ENCODE measurements around the gene ITPA. TPM values are rescaled to one million over a fixed set of nuclear protein-coding genes. Genes with fewer than 3 reads are reported as not detected.
A peak's percentile ranks its signal among the peaks of the same experiment; 100 is the strongest.

ITPA gene
- 10 to 100 TPM; 38.2 to 42.1 TPM for total RNA-seq

DNA sequence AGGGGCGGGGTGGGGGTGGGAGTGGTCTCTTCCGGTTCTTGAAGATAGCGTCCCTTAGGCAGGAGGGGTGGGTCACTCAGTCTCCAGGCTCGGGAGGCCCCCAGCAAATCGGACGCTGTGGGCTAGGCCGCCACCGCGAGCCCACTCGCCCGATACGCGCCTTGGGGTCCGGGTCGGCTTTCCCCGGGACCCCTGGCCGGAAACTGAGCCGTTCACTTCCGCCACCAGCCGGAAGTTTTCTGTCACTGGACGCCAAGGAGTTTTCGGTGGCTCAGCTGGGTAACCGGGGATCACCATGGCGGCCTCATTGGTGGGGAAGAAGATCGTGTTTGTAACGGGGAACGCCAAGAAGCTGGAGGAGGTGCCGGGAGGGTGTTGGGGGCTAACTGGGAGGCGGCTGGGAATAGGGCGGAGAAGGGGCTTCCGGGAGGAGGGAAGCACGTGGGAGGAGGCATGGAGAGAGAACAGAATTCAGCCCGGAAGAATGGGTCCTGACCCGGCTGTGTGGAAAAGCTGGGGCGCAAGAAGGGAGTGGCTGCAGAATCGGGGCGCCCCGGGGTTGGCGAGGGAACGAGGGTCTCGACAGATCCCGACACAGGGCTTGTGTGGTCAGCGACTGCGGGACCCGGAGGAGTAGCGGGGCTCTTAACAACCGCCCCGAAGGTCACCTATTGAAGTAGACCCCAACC, at the start of gene ITPA:
ITPA (plus strand) TSS at position 242 of the 689 bp plus-strand sequence; CDS start at position 296, 54 bp downstream.
- Mint-ChIP-seq H3K9me3 (no peaks in the 10 kb centered on the region), H3K36me3 (ENCODE audit: low read depth) (peaks cover 16% of the 10 kb centered on the region), H3K4me3 (peak within 1 kb of the TSS; percentile 97), H3K27me3 (ENCODE audit: low read depth) (no peaks in the 10 kb centered on the region), H3K27ac (peak within 1 kb of the TSS; percentile 90), H3K4me1 (ENCODE audit: low read depth) (peaks cover 26% of the 10 kb centered on the region)
- intact Hi-C loops (cut with micrococcal nuclease): loop anchor here (1.0 kb wide), 1 partner anchor 199 kb away; no protein-coding TSS in a partner anchor
- CTCF ChIA-PET: interaction anchor here (0.6 to 3.5 kb wide), 5 partner anchors 9 to 558 kb away, joined by 3 to 17 read pairs (median 4); partner anchors contain the start of gene ADISSP
- DNase-seq: peak; percentile 77

DNA sequence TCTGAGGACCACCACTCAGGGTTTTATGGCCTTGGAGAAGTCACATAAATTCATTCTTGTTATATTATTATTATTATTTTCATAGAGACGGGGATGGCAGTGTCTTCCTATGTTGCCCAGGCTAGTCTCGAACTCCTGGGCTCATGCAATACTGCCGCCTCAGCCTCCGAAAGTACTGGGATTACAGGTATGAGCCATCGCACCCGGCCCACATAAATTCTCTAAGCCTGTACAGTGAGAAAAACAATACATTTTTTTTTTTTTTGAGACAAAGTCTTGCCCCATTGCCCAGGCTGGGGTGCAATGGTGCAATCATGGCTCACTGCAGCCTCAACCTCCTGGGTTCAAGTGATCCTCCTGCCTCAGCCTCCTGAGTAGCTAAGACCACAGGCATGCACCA, 48.9 kb upstream of the ITPA start:
- H3K4me1 Mint-ChIP-seq (ENCODE audit: low read depth): peaks cover 35% of the 10 kb centered on the region
- intact Hi-C loops (cut with micrococcal nuclease): no loop called here
- peaks cover 4% of the 10 kb centered on the region for H3K36me3 Mint-ChIP-seq (ENCODE audit: low read depth)
- no peak overlapping the region for H3K27ac Mint-ChIP-seq
- H3K27me3 Mint-ChIP-seq (ENCODE audit: low read depth): no peaks in the 10 kb centered on the region
- DNase-seq: no peak
- CTCF ChIA-PET: interaction anchor here (1.2 kb wide), 1 partner anchor 59 kb away, joined by 5 read pairs; no protein-coding TSS in a partner anchor
- no peak overlapping the region for H3K4me3 Mint-ChIP-seq
- no peaks in the 10 kb centered on the region for H3K9me3 Mint-ChIP-seq

DNA sequence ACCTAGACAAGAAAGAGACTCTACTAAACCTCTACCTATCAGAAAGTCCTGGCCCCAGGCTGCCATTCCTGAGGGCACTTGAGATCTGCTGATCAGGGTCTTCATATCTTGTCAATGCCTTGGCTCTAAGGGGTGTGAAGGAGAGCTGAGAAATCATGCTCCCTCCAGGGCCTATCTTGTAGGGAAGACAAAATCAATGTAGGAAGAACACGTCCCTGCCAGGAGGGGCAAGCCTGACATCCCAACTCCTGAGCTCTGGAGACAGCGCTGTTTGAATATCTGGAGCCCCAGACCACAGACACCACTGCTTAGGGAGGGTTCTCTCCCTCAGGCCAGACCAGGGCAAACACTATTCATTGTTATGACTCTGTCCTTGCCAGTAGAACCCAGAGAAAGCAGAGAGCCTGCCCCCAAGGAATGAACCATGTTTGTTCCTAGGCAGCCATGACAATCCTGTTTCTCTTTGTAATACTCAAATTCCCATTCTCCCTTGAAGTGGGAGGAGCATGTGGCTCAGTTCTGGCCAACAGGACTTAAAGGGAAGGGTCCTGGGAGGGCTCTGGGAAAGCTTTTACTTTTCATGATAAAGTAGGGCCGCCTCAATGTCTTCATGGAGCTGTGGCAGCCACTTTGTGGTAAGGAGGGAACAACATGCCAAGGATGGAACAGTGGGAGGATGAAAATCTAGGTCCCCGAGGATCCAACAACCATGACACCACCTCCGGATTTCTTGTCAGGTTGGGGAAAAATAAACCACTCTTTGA, 47.8 kb upstream of the ITPA start:
- DNase-seq: no peak
- H3K9me3 Mint-ChIP-seq: no peaks in the 10 kb centered on the region
- CTCF ChIA-PET: interaction anchor here (1.2 to 2.0 kb wide), 2 partner anchors 45 to 58 kb away, joined by 5 to 6 read pairs; no protein-coding TSS in a partner anchor
- no peaks in the 10 kb centered on the region for H3K27me3 Mint-ChIP-seq (ENCODE audit: low read depth)
- intact Hi-C loops (cut with micrococcal nuclease): no loop called here
- H3K27ac Mint-ChIP-seq: peak overlapping the region; percentile 46
- peaks cover 25% of the 10 kb centered on the region for H3K4me1 Mint-ChIP-seq (ENCODE audit: low read depth)
- H3K36me3 Mint-ChIP-seq (ENCODE audit: low read depth): peaks cover 2% of the 10 kb centered on the region
- peak overlapping the region; percentile 45 for H3K4me3 Mint-ChIP-seq

DNA sequence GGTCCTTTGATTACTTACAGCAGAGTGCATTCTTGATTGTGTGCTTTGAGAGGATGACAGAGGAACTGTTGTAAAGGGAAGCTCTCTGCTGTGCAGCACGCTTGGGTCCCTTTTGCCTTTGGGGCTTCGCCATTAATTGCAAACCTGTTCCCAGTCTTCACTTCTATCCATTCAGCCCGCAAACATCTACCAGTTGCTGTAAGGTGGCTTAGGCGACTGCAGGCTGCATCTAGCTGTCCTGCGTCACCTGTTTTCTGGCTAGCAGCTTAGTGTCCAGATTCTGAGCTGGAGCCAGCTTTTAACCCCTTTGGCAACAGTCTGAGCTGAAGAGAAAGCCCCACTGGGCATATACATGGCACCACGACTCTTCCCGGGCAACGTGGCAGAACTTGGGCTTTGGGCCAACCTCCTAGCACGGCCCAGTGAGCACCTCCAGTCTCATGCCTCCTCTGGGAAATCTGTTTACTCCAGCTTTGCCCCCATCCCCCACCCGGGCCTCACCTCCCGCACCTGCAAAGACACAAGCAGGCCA, 47.2 kb upstream of the ITPA start:
- CTCF ChIA-PET: interaction anchor here (0.7 to 2.0 kb wide), 2 partner anchors 45 to 108 kb away, joined by 6 to 7 read pairs; no protein-coding TSS in a partner anchor
- H3K27me3 Mint-ChIP-seq (ENCODE audit: low read depth): no peaks in the 10 kb centered on the region
- no peaks in the 10 kb centered on the region for H3K9me3 Mint-ChIP-seq
- peaks cover 18% of the 10 kb centered on the region for H3K4me1 Mint-ChIP-seq (ENCODE audit: low read depth)
- no peak overlapping the region for H3K4me3 Mint-ChIP-seq
- intact Hi-C loops (cut with micrococcal nuclease): no loop called here
- no peak for DNase-seq
- no peak overlapping the region for H3K27ac Mint-ChIP-seq
- peaks cover 2% of the 10 kb centered on the region for H3K36me3 Mint-ChIP-seq (ENCODE audit: low read depth)

DNA sequence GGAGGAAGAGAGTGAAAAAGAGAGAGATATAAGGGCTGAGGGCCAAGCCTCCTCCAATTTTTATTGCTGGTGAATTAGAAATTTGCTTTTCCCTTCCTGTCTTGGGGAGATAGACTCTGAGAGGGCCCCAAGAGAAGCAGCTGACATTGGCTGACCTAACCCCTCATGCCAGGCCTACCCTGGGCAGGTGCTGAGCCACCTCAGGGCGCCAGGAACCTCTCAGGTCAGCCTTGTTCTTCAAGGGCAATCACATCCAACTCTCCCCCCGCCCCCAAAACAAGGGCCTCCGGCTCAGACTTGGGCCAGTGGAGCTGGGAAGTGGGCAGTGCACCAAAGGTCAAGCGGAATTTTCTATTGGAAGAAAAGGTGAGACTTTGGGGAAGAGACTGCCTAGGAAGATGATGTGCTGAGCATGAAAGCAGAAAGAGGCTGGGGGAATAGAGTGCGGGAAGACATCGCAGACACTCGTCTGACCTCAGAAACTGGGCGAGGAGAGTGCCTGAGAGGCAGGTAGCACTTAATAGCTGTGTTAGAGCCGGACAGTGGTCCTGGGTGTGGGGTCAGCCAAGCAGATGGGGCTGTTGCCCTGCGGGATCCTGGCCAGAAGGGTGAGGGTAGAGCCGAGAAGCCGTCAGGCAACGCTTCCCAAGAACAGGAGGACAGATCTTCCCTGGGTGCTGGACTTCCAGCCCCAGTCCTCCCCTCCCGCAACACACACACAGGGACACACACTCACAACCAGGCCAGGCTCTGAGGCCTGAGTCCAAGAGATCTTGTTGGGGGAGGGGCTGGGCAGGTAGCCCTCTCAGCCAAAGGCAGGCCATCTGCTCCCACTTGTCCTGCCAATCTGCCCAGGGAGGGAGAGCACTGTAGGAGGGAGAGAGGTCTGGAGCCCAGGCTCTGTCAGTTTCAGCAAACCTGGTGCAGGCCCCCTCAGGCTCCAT, 45.9 kb upstream of the ITPA start:
- no peaks in the 10 kb centered on the region for H3K9me3 Mint-ChIP-seq
- CTCF ChIA-PET: interaction anchor here (0.7 kb wide), 1 partner anchor 110 kb away, joined by 3 read pairs; no protein-coding TSS in a partner anchor
- H3K27ac Mint-ChIP-seq: no peak overlapping the region
- H3K4me3 Mint-ChIP-seq: no peak overlapping the region
- peaks cover 2% of the 10 kb centered on the region for H3K36me3 Mint-ChIP-seq (ENCODE audit: low read depth)
- H3K27me3 Mint-ChIP-seq (ENCODE audit: low read depth): no peaks in the 10 kb centered on the region
- intact Hi-C loops (cut with micrococcal nuclease): no loop called here
- H3K4me1 Mint-ChIP-seq (ENCODE audit: low read depth): peaks cover 11% of the 10 kb centered on the region
- no peak for DNase-seq

DNA sequence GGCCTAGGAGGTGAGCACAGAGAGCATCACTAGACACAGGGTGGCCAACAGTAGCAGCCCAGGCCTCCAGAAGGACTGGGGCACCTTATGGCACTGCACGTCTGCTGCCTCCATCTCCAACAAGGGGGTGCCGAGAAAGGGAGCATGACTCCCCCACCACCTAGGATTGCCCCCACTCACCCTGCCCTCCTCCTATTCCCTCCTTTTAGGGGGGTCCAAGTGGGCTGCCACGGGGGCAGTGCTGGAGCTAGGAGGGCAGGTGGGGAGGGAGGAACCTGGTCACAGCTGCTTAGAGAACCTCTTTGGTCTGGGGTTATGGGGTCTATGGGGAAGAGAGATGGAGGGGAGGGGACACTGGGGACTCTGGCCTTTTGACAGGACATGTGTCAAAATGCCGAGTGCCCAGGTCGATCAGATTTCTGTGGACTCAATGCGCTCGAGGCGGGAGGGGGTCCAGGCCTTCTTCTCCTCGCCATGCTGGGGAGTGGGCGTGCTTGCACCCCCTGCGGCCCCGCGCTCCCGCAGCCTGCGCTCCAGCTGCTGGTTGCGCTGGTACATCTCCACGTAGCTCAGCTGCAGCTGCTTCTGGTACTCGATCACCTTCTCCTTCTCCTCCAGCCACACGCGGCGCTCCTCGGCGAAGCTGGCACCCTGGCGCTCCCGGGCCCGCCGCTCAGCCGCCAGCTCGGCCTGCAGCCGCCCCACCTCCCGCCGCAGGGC, 45.1 kb upstream of the ITPA start:
- Mint-ChIP-seq H3K27me3 (ENCODE audit: low read depth) (peaks cover 3% of the 10 kb centered on the region), H3K27ac (no peak overlapping the region), H3K4me1 (ENCODE audit: low read depth) (peaks cover 10% of the 10 kb centered on the region), H3K36me3 (ENCODE audit: low read depth) (peaks cover 2% of the 10 kb centered on the region), H3K9me3 (no peaks in the 10 kb centered on the region), H3K4me3 (no peak overlapping the region)
- intact Hi-C loops (cut with micrococcal nuclease): no loop called here
- CTCF ChIA-PET: interaction anchor here (1.2 kb wide), 1 partner anchor 56 kb away, joined by 3 read pairs; no protein-coding TSS in a partner anchor
- DNase-seq: no peak

DNA sequence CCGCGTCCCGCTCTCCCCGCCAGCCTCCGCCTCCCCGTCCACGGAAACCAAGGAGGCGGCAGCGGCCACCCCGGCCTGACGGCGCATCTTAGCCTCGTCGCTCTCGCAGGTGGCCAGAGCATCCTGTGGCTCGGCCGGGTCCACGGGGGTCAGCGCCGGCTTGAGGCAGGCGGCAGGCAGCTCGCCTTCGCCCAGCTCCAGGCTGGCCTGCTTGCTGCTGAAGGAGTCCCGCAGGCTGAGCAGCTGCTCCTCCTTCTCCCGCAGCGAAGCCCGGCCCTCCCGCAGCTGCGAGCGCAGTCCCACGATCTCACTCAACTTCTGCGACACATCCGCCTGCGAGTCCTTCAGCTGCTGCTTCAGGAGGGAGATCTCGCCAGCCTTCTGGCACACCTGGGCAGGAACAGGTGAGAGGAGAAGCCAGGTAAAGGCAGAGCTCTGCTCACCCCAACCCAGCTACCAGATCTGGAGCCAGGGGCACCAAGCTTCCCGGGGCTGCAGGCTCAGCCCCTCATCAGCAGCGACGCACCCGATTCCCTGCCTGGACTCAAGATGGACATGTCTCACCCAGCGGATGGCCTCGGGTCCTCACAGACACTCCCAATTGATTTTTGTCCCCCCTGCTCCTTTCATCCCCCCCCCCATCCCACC, 44.4 kb upstream of the ITPA start:
- Mint-ChIP-seq H3K27me3 (ENCODE audit: low read depth) (peaks cover 4% of the 10 kb centered on the region), H3K4me3 (no peak overlapping the region), H3K36me3 (ENCODE audit: low read depth) (no peaks in the 10 kb centered on the region), H3K27ac (no peak overlapping the region), H3K4me1 (ENCODE audit: low read depth) (peaks cover 8% of the 10 kb centered on the region), H3K9me3 (no peaks in the 10 kb centered on the region)
- CTCF ChIA-PET: interaction anchor here (1.2 kb wide), 1 partner anchor 55 kb away, joined by 3 read pairs; no protein-coding TSS in a partner anchor
- no peak for DNase-seq
- intact Hi-C loops (cut with micrococcal nuclease): no loop called here

DNA sequence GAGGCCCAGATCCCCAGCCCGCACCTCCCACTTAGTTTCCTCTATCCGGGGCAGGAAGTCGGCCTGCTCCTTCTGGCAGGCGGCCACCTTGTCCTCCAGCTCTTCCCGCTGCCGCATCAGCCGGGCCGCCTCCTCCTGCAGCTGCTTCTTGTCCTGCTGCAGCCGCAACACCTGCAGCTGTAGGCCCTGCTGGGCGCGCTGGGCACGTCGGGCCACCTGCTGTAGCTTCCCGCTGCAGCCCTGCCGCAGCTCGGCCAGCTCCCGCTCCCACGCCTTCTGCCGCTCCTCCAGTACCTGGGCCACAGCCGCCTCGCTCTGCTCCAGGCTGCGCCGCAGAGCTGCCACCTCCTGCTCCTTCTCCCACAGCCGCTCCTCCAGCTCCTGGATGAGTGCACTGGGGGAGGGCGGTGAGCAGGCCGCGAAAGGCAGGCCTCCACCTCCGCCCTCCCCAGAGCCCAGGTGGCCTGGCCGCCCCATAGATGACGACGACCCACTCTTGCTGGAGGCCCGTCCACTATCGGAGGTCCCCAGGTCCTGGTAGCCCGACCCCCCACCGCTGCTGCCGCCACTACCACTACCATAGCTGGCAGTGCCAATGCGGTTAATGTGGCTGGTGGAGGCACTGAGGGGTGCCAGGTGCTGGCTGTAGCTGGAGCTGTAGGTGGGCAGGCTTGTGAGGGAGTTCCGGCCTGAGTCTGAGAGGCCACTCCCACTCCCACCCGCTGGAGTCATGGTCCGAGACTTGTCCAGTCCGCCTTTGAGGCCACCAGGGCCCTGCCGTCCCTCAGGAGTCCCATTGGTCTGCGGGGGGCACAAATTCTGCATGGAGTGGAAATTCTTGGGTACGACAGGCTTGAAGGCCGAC, 43.6 kb upstream of the ITPA start:
- CTCF ChIA-PET: interaction anchor here (1.2 kb wide), 1 partner anchor 55 kb away, joined by 3 read pairs; no protein-coding TSS in a partner anchor
- peaks cover 4% of the 10 kb centered on the region for H3K27me3 Mint-ChIP-seq (ENCODE audit: low read depth)
- H3K4me1 Mint-ChIP-seq (ENCODE audit: low read depth): peaks cover 8% of the 10 kb centered on the region
- intact Hi-C loops (cut with micrococcal nuclease): no loop called here
- no peaks in the 10 kb centered on the region for H3K36me3 Mint-ChIP-seq (ENCODE audit: low read depth)
- no peak for DNase-seq
- H3K4me3 Mint-ChIP-seq: no peak overlapping the region
- no peak overlapping the region for H3K27ac Mint-ChIP-seq
- H3K9me3 Mint-ChIP-seq: no peaks in the 10 kb centered on the region

DNA sequence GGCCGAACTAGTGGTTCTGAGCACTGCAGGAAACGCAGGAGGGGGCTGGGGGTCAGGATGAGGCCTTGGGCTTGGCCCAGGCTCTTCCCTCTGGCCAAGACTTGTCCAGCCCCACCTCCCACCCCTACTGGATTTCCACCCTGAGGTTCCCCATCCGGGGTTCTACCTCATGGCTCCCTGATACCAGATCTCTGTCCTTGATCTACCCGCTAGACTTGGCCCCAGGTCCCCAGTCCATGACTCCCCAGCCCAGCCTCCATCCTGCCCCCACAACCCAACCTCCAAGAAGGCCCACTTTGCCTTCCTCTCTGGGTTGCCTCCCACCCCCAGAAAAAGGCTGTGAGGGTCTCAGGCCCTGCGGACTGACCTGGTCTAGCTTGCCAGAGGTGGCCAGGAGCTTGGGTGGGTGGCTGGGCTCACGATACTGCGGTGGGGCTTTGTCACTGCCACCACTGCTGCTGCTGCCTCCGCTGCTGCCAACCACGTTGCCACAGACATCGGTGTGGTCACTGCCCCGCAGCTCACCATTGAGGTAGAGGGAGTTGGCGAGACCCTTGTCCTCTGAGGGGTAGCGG, 42.9 kb upstream of the ITPA start:
- no peaks in the 10 kb centered on the region for H3K9me3 Mint-ChIP-seq
- no peak overlapping the region for H3K4me3 Mint-ChIP-seq
- CTCF ChIA-PET: no interaction called here
- no peaks in the 10 kb centered on the region for H3K36me3 Mint-ChIP-seq (ENCODE audit: low read depth)
- no peak for DNase-seq
- H3K27ac Mint-ChIP-seq: no peak overlapping the region
- H3K4me1 Mint-ChIP-seq (ENCODE audit: low read depth): peaks cover 8% of the 10 kb centered on the region
- intact Hi-C loops (cut with micrococcal nuclease): no loop called here
- peaks cover 4% of the 10 kb centered on the region for H3K27me3 Mint-ChIP-seq (ENCODE audit: low read depth)

DNA sequence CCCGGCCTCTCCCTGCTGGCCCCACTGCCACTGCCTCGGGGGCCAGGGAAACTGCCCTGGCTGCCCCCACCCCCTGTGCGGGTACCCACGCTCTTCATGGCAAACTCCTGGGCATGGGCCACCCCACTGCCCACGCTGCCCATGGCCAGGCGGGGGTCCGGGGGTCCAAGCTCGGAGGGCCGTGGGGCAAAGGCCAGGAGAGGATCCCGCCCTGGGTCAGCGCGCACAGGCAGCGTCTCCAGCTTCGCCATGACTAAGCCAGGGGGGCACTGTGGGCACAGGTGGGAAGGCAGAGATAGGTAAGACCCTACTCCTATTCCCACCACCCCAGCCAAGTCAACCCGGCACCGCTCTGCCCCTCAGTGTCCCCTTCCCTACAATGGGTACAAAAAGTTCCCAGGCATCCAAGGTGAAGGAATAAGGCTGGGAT, 42.4 kb upstream of the ITPA start:
- H3K9me3 Mint-ChIP-seq: no peaks in the 10 kb centered on the region
- peaks cover 8% of the 10 kb centered on the region for H3K4me1 Mint-ChIP-seq (ENCODE audit: low read depth)
- peaks cover 4% of the 10 kb centered on the region for H3K27me3 Mint-ChIP-seq (ENCODE audit: low read depth)
- no peak overlapping the region for H3K27ac Mint-ChIP-seq
- CTCF ChIA-PET: interaction anchor here (1.3 kb wide), 1 partner anchor 37 kb away, joined by 4 read pairs; no protein-coding TSS in a partner anchor
- intact Hi-C loops (cut with micrococcal nuclease): no loop called here
- H3K36me3 Mint-ChIP-seq (ENCODE audit: low read depth): no peaks in the 10 kb centered on the region
- DNase-seq: no peak
- H3K4me3 Mint-ChIP-seq: no peak overlapping the region
